Lower lobe of right lung (tissue), 2 donors: ENCODE measurements around the gene CTXN1. TPM values are rescaled to one million over a fixed set of nuclear protein-coding genes. Genes with fewer than 3 reads are reported as not detected.

Experiments used
- ATAC-seq, 2 donors: fragments of 200-7000 bp; cut with Tn5 transposase; one replicate each; pipeline ENCODE4 v1.9.1; 2020 to 2022; ENCODE audit warnings: mild to moderate bottlenecking in 2 of 2, moderate library complexity in 2 of 2
- DNase-seq: peaks from one replicate; pipeline ENCODE4 v3.0.0-alpha.2; 2020
- H3K27ac ChIP-seq: fragments of 200-600 bp; one replicate; pipeline ENCODE4 v1.8.0; 2022
- H3K27me3 ChIP-seq: fragments of 200-600 bp; one replicate; pipeline ENCODE4 v1.8.0; 2022; ENCODE audit warnings: low read depth
- H3K36me3 ChIP-seq: fragments of 200-600 bp; one replicate; pipeline ENCODE4 v1.8.0; 2022; ENCODE audit warnings: mild to moderate bottlenecking
- H3K4me1 ChIP-seq: fragments of 200-600 bp; one replicate; pipeline ENCODE4 v1.8.0; 2022
- H3K4me3 ChIP-seq: fragments of 200-600 bp; one replicate; pipeline ENCODE4 v1.8.0; 2022; ENCODE audit warnings: mild to moderate bottlenecking
- H3K9me3 ChIP-seq: fragments of 200-600 bp; one replicate; pipeline ENCODE4 v1.8.0; 2022
- intact Hi-C: fragments of 100-400 bp; cut with DNase I; formaldehyde crosslinking; loops from one replicate; pipeline ENCODE4 v1.11.0; 2022
- total RNA-seq: library from RNA; stranded (reverse); fragmentation: NEBNext Ultra II Directional; extraction: Animal tissue kit (Norgen Biotek cat#: 25700); gene quantifications from one replicate; pipeline ENCODE4 v1.2.1, GENCODE V29; 2021
- TF ChIP-seq, protein P1 (sequence below): fragments of 200-600 bp; IDR thresholded peaks from one replicate; pipeline ENCODE4 v1.8.0; 2022; ENCODE audit warnings: antibody characterized with exemption, mild to moderate bottlenecking
- donor health status: DM: no; HTN: yes; CAD: no; lungs with severe emphysema.

The CTXN1 gene
- total RNA-seq, 1 donor from 2014 or later: 5.8 TPM

DNA sequence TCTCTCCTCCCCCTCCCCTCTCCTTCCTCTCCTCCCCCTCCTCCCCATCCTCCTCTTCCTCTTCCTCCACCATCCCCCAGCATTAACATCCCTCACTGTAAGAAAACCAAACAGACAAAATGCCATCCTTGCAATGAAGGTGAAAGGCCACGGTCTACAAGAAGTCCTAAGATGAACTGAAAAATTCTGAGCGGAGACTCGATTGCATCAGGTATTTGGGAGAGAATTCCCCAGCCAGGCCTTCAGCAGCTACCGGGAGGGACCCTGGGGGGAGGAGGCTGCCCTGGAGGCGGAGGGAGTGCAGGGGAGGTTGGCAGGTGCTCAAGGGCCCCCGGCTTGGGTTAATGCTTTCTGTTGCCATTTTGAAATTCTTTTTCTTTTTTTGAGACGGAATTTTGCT, 27.6 kb upstream of the CTXN1 start:
- no peaks in the 10 kb centered on the region for H3K27me3 ChIP-seq
- no peak for ATAC-seq
- intact Hi-C loops: no loop called here
- no peak for DNase-seq
- H3K9me3 ChIP-seq: no peaks in the 10 kb centered on the region
- H3K27ac ChIP-seq: no peak overlapping the region
- H3K4me1 ChIP-seq: peaks cover 12% of the 10 kb centered on the region
- H3K4me3 ChIP-seq: no peak overlapping the region
- peaks cover 7% of the 10 kb centered on the region for H3K36me3 ChIP-seq
- TF ChIP-seq, protein P1, sequence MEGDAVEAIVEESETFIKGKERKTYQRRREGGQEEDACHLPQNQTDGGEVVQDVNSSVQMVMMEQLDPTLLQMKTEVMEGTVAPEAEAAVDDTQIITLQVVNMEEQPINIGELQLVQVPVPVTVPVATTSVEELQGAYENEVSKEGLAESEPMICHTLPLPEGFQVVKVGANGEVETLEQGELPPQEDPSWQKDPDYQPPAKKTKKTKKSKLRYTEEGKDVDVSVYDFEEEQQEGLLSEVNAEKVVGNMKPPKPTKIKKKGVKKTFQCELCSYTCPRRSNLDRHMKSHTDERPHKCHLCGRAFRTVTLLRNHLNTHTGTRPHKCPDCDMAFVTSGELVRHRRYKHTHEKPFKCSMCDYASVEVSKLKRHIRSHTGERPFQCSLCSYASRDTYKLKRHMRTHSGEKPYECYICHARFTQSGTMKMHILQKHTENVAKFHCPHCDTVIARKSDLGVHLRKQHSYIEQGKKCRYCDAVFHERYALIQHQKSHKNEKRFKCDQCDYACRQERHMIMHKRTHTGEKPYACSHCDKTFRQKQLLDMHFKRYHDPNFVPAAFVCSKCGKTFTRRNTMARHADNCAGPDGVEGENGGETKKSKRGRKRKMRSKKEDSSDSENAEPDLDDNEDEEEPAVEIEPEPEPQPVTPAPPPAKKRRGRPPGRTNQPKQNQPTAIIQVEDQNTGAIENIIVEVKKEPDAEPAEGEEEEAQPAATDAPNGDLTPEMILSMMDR: no peak

DNA sequence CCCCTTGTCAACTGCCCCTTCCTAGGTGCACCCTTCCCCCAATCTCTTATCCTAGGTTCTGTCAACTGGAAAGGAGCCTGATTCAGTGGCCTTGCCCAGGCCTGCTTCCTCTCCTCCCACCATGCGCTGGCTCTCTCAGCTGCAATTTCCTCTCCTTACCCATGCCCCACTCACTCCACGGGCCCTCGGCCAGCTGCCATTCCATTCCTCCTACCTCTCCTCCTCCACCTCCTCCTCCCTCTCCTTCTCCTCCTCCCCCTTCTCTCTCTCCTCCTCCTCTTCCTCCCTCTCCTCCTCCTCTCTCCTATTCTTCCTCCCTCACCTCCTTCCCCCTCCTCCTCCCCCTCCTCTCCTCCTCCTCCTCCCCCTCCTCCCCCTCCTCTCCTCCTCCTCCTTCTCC, 27.1 kb upstream of the CTXN1 start:
- Histone ChIP-seq H3K4me1 (peaks cover 12% of the 10 kb centered on the region), H3K27ac (no peak overlapping the region), H3K9me3 (no peaks in the 10 kb centered on the region), H3K36me3 (peaks cover 6% of the 10 kb centered on the region), H3K4me3 (no peak overlapping the region), H3K27me3 (no peaks in the 10 kb centered on the region)
- TF ChIP-seq, protein P1: no peak
- intact Hi-C loops: no loop called here
- ATAC-seq (peak; percentile 58 to 63), DNase-seq (no peak)

DNA sequence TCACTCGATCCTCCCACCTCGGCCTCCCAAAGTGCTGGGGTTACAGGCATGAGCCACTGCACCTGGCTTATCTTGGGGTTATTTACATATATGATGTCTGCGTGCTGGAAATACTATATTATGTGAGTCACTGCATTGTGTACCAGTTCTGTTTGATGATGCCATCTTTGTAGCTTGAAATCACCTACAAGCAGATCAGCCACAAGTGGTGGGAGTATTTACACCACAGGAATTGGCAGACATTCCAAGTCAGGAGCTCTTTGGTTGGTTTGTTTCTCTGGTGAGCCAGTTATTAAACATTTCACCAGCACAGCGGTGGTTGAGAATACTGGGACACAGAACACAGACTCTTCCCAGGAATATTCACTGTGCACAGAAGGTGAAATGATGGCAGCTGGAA, 22.0 kb upstream of the CTXN1 start:
- Histone ChIP-seq H3K36me3 (no peaks in the 10 kb centered on the region), H3K27me3 (no peaks in the 10 kb centered on the region), H3K4me1 (peaks cover 12% of the 10 kb centered on the region), H3K27ac (no peak overlapping the region), H3K4me3 (no peak overlapping the region), H3K9me3 (no peaks in the 10 kb centered on the region)
- ATAC-seq (no peak), DNase-seq (no peak)
- TF ChIP-seq, protein P1: no peak
- intact Hi-C loops: no loop called here

DNA sequence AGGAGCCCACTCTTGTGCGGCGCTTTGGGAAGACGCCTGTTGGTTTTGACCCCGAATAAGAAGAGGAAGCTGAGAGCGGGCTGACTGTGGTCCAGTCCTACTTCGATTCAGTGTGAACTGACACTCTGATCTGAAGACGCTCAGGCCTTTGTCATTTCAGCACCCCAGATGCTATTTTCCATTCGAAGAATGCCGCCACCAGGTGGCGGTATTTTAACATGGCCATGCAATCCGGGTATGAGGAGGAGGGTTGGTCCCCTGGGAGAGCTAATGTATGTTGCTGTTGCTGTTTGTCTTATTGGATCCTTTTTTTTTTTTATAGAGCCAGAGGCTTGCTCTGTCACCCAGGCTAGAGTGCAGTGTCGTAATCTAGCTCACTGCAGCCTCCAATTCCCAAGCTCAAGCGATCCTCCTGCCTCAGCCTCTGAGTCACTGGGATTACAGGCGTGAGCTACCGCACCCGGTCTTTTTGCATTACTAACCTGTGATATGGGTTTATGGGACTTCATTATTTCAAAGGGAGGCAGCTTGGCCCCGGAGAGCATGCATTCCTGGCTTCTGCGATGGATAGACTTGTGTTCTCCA, 18.3 kb upstream of the CTXN1 start:
- H3K27me3 ChIP-seq: no peaks in the 10 kb centered on the region
- no peaks in the 10 kb centered on the region for H3K9me3 ChIP-seq
- peaks cover 17% of the 10 kb centered on the region for H3K36me3 ChIP-seq
- ATAC-seq (peak; percentile 75 to 83), DNase-seq (peak; percentile 87)
- intact Hi-C loops: no loop called here
- TF ChIP-seq, protein P1: peak; percentile 83
- H3K4me3 ChIP-seq: peak overlapping the region; percentile 95
- peaks cover 14% of the 10 kb centered on the region for H3K4me1 ChIP-seq
- peak overlapping the region; percentile 98 for H3K27ac ChIP-seq

DNA sequence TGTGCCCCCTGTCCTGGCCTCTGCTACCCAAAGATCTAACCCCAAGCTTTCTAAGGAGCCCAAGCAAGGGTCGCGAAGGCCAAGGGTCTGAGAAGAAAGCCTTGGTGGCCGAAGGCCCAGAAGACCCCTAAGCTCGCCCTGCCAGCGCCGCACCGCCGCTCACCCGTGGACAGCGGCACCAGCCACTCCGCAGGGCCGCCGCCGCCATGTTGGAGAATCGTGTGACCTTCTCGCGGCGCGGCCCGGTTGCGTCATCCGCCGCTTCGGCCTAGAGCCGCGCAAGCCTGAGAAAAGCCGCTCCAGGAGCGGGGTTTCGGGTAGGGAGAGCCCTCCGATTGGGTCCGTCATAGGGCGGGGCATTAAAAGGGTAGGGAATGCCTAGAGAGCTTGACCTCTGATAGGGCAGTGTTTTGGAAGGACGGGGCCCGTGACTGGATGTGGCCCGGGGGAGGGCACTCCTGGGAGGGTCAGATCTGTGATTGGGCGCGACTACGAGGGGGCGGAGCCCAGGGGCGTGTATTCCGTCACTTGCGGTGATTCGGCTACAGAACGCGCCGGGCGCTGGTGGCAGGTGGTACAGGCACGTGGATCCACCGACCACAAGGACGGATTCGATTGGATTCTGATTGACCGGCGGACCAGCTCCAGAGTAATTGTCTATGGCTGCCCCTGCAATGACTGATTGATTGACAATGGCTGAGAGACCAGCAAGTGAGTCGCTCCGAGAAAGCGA, 17.7 kb upstream of the CTXN1 start, which contains the start of gene TIMM44:
TSS of gene TIMM44 (minus strand) at position 223 of the 733 bp plus-strand sequence. CDS start at position 208, 15 bp downstream.
- H3K36me3 ChIP-seq: peaks cover 24% of the 10 kb centered on the region
- no peaks in the 10 kb centered on the region for H3K27me3 ChIP-seq
- intact Hi-C loops: no loop called here
- H3K27ac ChIP-seq: peak within 1 kb of the TSS; percentile 98
- DNase-seq (peak; percentile 99), ATAC-seq (peak; percentile 99)
- peak within 1 kb of the TSS; percentile 95 for H3K4me3 ChIP-seq
- TF ChIP-seq, protein P1: no peak
- H3K4me1 ChIP-seq: peaks cover 14% of the 10 kb centered on the region
- H3K9me3 ChIP-seq: no peaks in the 10 kb centered on the region
